ENCODE data around the gene ARMC5.

DNA sequence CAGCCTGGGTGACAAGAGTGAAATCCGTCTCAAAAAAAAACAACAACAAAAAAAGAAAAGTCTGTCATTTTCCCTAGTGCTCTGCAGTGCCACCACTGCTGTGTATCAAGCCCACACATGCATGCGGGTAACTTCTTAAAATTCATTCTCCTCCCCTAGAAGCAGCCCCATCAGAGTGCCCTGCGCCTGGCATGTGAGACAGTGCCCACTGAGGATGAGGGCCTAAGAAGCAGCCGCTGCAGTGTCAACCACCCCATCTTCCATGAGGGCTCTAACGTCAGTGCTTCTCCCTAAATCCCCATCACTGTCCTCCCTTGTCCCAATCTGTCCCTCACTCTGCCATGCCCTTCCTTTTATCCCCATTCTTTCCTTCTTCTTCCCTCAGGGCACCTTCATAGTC lies 41.4 kb upstream of the ARMC5 start:
- TF ChIP-seq EZH2 (IDR thresholded peaks at IDR 0.05; ENCODE audit: borderline replicate concordance, low read depth, low read length, severe bottlenecking), result no peak
- TF ChIP-seq, protein P1, sequence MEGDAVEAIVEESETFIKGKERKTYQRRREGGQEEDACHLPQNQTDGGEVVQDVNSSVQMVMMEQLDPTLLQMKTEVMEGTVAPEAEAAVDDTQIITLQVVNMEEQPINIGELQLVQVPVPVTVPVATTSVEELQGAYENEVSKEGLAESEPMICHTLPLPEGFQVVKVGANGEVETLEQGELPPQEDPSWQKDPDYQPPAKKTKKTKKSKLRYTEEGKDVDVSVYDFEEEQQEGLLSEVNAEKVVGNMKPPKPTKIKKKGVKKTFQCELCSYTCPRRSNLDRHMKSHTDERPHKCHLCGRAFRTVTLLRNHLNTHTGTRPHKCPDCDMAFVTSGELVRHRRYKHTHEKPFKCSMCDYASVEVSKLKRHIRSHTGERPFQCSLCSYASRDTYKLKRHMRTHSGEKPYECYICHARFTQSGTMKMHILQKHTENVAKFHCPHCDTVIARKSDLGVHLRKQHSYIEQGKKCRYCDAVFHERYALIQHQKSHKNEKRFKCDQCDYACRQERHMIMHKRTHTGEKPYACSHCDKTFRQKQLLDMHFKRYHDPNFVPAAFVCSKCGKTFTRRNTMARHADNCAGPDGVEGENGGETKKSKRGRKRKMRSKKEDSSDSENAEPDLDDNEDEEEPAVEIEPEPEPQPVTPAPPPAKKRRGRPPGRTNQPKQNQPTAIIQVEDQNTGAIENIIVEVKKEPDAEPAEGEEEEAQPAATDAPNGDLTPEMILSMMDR (IDR thresholded peaks at IDR 0.05; ENCODE audit: borderline replicate concordance, extremely low read depth, low read length, poor library complexity, severe bottlenecking), result no peak
